Measurements from ENCODE around the gene CHST13.

Gene CHST13

DNA sequence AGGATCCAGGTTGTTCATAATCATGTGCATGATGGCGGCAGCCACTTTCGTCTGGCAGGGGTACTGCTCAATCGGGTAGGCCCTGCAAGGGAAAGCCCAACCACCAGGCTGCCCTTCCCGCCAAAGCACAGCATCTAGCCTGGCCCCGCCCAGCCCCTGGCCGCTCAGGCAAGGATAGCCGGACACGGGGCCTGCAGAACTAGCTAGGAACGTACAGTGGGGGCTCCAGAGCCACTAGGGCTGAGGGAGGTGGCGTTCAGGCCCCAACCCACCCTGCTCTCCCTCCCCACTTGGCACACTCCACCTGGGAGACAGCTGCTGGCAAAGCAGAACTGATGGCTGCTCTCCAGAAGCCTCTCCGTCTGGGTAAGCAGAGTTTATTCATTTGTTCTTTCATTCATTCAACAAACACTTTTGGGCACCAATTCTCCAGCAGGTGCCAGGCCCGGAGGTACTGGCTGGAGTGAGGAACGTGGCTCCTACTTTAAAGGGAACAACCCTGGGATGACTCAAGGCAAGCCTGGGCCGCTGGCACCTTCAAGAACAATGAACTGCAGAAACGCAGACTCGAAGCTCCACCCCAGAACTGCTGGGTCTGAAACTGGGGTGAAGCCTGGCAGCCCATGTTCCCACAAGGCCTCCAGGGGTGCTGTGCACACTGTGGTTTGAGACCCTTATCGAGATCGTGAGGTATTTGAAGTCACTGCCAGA, 14.2 kb upstream of the CHST13 start:
- no peak for DNase-seq (ENCODE audit: low spot score)

DNA sequence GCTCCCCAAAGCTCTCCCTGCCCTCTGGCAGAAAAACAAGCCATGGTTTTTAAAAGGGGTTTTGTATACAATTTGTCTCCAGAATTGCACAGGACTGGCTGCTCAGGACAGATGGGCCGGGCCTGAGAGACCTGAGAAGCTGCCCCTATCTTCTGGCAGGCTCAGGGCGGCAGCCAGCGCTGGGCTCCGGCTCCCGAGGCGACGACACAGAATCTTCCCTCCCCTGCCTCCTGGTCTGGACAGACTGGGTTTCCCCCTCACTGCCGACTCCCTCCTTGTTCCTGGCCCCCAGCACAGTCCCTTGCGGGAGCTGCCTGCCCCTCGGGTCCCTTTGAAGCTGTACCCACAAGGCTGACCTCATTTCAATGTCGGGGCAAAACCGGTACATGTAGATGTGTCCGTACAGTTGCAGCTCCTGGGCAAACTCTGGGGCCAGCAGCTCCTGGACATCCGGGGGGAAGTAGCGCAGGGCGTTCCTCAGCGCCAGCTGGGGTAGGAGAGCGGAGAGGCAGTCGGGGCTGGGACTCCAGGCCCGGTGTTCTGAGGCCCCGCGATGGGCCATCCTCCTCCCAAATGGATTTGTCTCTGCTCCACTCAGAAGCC, 13.5 kb upstream of the CHST13 start:
- DNase-seq (ENCODE audit: low spot score): no peak

DNA sequence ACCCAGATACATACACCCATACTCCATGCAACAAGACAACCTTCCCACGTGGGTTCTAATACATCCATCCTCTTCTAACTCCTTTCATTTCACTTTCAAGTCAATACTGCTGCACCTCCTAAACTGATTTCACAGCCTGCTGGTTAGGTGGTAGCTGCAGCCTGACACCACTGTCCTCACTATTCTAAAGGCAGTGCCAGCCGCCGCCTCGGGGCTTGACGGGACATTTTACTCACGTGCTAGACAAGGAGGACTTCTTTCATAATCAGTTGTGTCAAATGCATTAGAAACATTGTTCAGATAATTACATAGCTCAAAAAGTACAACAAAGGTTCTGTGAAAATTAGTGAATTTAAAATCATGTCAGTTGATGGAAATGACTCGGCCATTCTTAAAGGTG, 12.7 kb upstream of the CHST13 start:
- DNase-seq (ENCODE audit: low spot score): no peak

DNA sequence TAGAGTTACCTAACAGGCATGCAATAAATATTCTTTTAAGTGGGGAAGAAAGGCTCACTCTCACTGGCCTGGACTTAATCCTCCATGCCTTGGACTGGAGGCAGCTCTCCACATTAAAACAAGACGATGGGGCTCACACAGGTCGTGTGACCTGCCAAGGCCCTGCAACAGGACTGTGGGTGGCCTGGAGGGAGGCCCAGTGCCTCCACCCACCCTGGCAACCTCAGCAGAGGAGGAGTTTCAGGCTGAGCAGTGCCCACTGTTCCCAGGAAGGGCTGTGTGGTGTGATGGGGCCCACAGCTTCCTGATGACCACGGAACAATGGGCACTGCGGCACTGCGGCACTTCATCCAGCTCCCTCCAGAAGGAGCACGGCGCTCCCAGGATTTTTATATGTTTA, 11.9 kb upstream of the CHST13 start:
- DNase-seq (ENCODE audit: low spot score): peak; percentile 48

DNA sequence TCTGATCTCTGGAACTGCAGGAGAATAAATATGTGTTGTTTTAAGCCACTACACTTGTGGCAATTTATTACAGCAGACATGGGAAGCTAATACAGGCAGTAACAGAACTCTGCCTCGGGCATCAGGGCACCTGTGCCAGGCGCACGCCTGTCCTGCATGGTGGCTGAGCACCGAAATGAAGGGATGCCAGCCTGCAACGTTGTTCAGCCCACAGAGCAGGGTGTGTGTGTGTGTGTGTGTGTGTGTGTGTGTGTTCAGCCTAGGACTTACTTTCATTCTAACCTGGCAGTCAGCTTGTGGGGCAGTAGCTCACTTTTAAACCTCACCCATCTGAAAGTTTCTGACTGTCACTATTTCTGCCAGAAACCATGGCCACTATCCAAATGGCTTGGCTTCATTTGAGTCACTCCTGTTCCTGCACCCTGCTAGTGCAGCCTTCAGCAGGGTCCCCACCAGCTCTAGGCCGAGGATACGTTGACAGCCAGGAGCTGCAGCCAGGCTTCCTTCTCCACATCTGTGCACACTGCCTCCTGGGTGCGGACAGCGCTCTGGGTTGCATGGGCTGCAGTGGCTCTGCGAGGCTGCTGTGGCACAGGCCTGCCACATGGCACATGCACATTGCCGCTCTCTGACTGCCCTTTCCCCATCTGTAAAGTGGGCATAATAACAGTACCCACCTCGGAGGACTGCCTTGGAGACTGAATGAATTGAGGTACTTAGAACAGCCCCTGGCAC, 10.9 kb upstream of the CHST13 start:
- no peak for DNase-seq (ENCODE audit: low spot score)

DNA sequence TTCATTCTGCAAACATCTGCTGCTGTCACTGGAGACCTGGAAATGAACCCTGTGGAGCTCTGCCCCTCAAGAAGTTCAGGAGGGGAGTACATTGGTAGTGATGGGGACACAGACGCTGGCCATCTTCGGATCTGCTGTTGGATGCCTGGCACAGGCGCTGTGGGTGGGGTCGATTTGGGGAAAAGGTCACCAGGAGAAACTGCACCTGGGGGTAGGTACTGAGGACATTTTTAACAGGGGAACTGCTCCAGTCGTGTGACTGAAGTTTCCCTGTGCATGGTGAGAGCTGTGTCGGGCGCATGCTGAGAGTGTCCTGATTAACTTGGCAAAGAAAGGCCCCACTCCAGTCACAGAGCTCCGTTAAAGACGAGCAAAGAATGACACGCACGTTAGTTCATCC, 9.8 kb upstream of the CHST13 start:
- DNase-seq (ENCODE audit: low spot score): no peak

DNA sequence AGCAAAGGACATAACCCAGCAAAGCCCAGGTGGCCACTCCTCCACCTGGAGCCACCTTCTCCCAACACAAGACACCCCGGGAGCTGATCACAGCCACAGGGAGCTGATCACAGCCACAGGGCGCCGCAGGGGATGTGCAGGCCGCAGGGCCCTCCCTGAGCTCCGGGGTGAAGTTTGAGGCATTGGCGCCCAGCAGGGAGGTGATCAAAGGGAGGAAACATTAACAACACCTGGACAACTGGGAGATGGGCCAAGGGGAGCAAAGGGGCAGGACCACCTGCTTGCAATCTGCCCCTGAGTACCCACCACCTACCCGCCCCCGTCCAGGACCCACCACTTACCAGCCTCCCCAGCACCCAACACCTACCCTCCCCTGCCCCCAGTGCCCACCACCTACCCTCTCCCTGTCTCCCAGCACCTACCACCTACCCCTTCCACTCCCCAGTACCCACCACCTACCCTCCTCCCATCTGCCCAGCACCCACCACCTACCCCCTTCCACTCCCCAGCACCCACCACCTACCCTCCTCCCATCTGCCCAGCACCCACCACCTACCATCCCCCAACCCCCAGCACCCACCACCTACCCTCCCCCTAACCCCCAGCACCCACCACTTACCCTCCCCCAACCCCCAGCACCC, 8.8 kb upstream of the CHST13 start:
- no peak for DNase-seq (ENCODE audit: low spot score)

- no peak for DNase-seq (ENCODE audit: low spot score)
Measured at GRCh38 chr3:126516152-126516935, 7.6 kb upstream of the CHST13 start.

- no peak for DNase-seq (ENCODE audit: low spot score)
Measured at GRCh38 chr3:126516936-126517290, 7.0 kb upstream of the CHST13 start.

DNA sequence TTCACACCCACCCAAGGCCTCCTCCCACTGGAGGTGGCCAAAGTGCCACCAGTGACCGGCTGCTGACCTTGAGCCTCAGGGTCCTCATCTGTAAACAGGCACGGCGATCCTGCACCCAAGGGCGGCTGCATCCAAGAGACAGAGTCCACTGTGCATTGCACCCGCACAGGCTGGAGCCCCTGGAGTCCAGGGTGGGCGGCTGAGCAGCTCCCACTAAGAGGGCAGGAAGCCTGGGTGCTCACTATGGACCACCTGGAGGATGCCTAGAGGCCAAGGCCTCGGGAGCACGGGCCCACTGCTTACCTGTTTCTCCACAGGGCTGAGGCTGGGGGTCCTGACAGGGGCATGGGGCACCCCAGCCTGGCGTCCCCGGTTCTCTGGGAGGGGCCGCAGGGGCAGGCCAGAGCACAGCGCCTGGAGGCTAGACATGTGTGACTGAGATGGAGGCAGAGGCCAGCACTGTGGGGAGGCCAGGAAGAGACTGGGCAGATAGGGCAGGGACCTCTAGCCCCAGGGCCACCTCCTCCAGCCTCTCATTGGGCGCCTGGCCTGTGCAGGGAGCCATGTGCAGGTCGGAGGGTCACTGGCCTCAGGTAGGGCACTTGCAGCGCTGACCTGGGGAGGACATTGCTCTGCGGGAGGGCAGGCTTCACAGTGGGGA, 6.5 kb upstream of the CHST13 start, which contains the start of gene UROC1:
Gene UROC1, minus strand, starts transcription at position 483 of the 661 bp plus-strand sequence. Its CDS starts 54 bp downstream, at position 429.
- no peak for DNase-seq (ENCODE audit: low spot score)

- no peak for DNase-seq (ENCODE audit: low spot score)
Measured at GRCh38 chr3:126517986-126518778, 5.8 kb upstream of the CHST13 start.

GRCh38 chr3:126518779-126519177, 5.2 kb upstream of the CHST13 start:
- no peak for DNase-seq (ENCODE audit: low spot score)

DNA sequence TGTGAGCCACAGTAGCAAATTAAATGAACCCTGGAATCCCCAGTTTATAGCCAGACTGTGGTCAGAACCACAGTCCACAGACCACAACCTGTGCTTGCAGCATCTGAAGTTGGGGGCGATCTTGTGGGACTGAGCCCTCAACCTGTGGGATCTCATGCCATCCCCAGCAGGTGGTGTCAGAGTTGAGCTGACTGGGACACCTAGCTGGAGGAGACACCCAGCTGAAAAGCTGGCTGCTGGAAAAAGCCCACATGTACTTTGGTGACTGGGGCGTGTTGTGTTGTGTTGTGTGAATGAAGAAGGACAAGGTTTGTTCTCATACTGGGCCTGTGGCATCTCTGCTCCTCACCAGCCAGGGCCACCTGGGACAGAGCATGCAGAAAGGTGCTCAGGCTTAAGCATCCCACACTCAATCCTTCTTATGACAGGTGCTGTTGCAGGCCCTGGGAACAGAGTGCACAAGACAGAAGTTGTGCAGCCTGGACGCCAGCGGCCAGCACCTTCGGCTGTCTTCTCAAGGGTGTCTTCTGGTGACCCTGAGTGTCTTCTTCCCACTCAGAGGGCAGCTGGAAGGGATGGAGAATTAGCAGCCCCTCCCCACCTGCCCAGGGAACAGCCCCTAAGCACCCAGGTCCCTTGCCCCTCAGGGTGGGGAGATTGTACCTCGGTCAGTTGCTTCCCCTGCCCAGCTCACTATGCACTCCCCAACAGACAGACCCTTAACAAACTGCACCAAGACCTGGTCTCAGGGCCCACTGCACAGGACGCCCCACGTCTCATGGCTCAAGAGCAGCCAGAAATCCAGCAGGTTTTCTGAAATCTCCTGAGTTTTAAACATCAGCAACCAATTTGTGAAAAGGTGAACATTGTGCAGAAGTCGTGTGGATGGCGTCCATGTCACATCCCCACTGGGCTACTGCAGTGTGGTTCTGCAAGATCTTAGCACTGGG, 4.2 kb upstream of the CHST13 start:
- no peak for DNase-seq (ENCODE audit: low spot score)

GRCh38 chr3:126521122-126521891, 2.6 kb upstream of the CHST13 start:
- peak; percentile 69 for DNase-seq (ENCODE audit: low spot score)

DNA sequence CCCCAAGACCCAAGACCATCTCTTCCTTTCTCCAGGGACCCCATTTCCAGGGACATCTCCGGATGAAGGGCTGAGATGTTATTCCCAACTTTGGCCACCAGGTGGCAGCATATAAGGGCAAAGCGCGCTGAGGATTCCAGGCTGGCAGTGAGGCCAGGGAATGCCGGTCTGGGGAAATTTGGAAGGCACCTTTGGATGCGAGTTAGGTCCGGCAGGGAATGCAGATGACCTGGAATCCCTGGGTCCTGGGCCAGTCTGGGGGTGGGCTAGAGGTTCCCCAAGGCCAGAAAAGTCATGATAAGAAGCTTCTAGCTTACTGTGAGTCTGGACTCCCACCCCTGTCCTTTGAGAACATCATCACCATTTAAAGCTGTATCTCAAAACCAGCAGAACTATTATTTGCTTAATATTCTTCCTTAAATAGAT, 1.6 kb upstream of the CHST13 start:
- peak; percentile 68 for DNase-seq (ENCODE audit: low spot score)

DNA sequence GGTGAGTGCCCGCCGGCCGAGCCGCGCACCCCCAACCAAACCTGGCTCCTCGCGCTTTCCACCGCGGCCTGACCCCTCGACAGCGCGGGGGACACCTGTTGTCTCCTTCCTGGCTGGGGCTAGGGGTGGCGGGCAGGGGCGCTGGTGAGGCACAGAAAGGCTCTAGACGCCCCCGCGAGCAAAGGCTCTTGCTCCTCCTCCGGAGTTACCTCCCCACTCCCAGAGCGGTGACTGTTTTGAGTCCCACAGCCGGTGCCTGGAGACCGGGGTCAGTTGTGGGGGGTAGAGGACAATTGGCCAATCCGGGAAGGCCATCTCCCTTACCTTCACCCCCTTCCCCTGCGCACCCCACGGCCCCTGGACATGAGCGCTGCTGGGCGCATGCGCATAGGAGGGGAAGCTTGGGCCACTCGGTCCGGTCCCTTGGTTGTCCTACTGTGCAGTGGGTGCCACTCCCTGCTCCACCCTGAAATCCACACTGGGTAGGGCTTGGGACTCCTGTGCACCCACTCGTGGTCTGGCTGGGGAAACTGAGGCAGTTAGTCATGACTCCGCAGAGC, 554 bp downstream of the CHST13 start:
- DNase-seq (ENCODE audit: low spot score): no peak

DNA sequence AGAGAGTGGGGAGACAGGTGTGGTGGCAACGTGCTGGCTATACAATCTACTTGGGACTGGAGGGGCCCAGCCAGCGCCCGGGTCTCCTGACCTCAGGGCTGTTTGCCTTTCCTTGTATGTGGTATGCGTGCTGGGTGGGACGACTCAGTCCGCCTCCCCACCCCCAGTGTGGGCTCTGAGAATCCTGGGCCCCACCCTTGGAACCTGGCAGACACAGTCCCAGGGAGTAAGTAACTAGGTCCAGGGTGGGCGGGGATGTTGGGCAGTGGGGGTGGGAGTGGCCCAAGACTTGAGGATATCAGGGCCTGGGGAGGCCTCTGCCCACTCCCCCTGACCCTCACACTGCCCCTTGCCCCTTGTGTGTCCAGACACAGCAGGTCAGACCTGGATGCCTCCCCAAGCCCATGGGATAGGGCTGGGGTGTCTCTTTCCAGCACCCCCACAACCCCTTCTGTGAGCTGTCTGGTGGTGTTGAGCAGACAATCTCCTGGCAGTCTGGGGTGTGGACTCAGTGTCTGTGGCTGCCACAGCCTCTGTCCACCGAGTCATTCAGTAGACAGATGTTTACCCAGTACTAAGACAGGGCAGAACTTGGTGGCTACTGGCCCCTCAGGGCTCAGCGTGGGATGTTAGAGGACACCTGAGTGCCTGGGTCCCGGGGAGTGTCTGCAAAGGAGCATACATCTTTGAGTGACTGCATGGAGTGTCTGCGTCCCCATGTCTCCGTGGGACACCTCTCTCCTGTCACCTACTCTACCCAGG, 1.3 kb downstream of the CHST13 start:
- no peak for DNase-seq (ENCODE audit: low spot score)

All from Ammon's horn (tissue), 1 donor.